Thyroid gland (tissue), 4 donors: ENCODE measurements around the gene FMN1.

Experiments
- POLR2A ChIP-seq, 2 donors: fragments of 450-650 bp; IDR thresholded peaks; one replicate each; pipeline ENCODE4 v1.6.1; 2017; ENCODE audit warnings: antibody characterized with exemption in 2 of 2, mild to moderate bottlenecking in 2 of 2, moderate library complexity in 1 of 2
- TF ChIP-seq, protein P1 (sequence below), 6 experiments: fragments of 200-600 bp in 3 of 6; fragments of 450-650 bp in 3 of 6; sonication (generic) in 3 of 6; IDR thresholded peaks; one replicate each; pipeline ENCODE4 v1.5.1; 2016 to 2019; ENCODE audit warnings: antibody characterized with exemption in 6 of 6, mild to moderate bottlenecking in 2 of 6, inconsistent platforms in 1 of 6, moderate library complexity in 1 of 6

- TF ChIP-seq, protein P1, sequence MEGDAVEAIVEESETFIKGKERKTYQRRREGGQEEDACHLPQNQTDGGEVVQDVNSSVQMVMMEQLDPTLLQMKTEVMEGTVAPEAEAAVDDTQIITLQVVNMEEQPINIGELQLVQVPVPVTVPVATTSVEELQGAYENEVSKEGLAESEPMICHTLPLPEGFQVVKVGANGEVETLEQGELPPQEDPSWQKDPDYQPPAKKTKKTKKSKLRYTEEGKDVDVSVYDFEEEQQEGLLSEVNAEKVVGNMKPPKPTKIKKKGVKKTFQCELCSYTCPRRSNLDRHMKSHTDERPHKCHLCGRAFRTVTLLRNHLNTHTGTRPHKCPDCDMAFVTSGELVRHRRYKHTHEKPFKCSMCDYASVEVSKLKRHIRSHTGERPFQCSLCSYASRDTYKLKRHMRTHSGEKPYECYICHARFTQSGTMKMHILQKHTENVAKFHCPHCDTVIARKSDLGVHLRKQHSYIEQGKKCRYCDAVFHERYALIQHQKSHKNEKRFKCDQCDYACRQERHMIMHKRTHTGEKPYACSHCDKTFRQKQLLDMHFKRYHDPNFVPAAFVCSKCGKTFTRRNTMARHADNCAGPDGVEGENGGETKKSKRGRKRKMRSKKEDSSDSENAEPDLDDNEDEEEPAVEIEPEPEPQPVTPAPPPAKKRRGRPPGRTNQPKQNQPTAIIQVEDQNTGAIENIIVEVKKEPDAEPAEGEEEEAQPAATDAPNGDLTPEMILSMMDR (IDR thresholded peaks at IDR 0.05): no peak
- TF ChIP-seq POLR2A (IDR thresholded peaks at IDR 0.05): no peak
Observed at GRCh38 chr15:33119273-33119672, 75.2 kb downstream of the FMN1 start.
